GM18867 (cell line): ENCODE measurements around the gene SSR1.

Experiments used
- ATAC-seq: cut with Tn5 transposase; IDR thresholded peaks from one replicate; pipeline ENCODE4 v1.9.1; 2021; ENCODE audit warnings: mild to moderate bottlenecking, moderate library complexity; ENCODE audit not compliant: unreplicated experiment

Gene SSR1

DNA sequence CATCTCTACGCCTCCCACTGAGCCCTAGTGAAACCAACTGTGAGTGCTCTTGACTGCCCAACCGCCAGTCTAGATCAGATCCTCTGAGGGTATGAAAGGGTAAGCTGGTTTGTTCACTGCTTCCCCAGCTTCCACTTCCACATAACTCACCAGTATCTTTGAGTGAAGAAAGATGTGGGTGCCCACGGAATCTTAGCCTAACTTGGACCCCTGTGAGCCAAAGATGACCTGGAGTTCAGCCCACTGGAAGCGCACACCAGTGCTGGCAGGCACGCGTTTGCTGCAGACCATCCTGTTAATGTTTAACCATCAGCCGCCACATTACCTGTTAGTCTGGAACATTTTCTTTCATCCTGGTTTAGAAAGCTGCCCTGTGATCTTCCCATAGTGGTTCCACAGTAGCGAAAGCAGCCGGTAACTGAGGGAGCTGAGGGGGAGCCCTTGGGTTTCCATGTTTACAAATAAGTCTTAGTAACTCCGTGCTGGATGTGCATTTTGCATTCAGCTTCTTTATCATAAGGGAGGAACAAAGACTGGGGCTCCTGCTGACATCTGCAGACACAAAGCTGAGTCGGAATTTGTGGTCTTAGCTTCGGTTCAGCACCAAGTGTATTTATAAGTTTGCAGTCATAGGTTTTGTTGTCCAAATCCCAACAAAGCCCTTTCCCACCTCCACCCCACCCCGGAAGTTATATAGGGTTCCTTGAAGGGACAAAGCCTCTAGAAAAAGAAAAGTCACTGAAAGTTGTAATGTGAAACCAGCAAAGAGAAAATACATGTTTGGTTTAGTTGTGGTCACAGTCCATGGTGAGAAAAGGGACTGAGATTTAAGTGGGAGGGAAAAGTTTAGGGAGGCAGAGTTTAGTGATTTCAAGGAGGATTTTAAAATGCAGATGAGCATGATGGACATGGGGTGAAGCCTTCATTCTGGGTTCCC, 71.0 kb downstream of the SSR1 start:
- no peak for ATAC-seq

GRCh38 chr6:7241160-7241559, 71.8 kb downstream of the SSR1 start:
- ATAC-seq: no peak

DNA sequence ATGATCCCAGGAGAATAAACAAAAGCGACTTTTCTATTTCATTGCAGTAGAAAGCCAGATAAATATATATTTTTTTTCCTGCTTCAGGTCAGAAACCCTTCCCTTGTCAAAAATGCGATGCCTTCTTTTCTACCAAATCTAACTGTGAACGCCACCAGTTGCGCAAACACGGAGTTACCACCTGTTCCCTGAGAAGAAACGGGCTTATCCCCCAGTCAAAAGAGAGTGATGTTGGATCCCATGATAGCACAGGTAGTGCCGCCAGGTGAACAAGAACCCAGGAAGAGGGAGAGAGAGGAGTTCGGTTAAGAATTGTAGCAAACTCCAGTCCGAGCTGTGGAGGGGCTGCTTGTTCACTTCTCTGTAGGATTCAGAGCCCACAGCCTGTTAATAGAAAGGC, 72.6 kb downstream of the SSR1 start:
- no peak for ATAC-seq

- ATAC-seq: no peak
Measured at GRCh38 chr6:7239590-7239948, 73.4 kb downstream of the SSR1 start.

DNA sequence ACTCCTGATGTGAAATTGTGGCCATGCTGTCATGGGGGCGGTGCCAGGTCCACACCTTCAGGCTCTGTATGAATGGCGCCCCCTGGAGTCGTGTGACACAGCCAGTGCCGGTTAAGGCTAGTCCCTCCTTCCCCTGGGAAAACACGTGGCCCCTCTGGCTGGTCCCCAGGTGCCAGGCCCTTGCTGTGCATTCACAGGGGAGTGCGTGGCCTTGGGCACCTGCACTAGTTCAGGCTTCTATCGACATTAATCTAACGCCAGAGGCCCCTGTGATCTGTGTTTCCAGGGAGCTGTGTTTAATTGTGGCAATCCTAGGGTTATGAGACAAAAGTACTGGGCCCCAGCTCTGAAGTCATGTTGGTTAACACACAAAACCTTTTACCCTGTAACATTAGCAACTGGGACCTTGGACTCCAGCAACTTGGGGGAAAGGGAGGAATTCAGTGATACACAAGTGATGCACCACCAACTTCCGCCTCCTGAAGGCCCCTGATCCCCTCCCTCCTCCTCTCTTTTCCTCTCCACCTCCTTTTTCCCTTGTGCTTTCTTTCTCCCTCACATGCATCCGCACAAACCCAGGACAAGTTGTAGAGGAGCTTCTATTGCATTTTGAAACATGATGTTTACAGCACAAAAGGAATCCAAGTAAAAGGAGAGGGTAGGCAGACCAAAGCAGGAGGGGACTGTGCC, 74.0 kb downstream of the SSR1 start:
- ATAC-seq: peak; percentile 49

DNA sequence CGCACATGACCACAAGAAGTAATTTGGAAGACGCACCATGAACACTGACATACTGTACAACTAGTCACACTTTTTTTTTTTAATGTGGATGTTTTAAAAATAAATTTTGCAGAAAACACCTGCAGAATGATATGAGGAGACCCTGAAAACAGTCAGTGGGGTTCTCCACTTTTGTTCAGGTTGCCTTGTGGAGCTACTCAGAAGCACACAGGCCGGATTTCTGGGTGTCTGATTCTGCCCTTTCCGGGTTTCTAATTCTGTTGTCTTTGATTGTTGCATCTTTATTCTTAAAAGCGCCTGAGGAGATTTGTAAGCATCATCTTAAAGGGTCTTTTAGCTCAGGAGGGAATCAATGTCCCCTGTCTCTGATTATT, 74.5 kb downstream of the SSR1 start:
- ATAC-seq: no peak

- no peak for ATAC-seq
Measured at GRCh38 chr6:7237653-7238188, 75.3 kb downstream of the SSR1 start.

- peak; percentile 45 for ATAC-seq
Measured at GRCh38 chr6:7236306-7237209, 76.4 kb downstream of the SSR1 start.

DNA sequence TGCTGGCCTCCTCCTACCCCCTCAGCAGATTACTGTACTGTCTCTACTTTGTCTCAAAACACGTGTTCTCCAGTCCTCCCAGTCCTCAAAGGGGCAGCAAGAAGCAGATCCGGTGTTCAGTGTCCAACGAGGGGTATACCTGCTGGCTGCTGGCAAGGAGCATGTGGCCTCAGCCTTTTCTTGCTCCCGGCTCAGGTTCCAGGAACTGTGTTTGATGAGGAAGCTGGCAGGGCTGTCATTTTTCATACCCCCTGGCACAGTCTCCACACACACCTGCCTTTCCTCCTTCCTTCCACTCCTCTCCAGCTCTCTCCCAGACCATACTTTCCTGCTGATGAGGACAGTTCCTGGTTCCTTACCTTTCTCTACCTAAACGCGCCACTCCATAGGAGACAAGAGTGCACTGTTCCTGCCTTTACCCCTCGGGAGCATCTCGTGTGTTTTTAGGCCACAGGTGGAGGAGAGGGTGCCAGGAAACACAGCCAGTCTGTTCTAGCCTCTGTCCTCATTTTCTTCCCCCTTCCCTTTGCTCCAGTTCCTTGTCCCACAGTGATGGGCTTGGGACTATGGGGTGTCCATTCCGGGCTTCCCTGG, 77.2 kb downstream of the SSR1 start:
- ATAC-seq: no peak

DNA sequence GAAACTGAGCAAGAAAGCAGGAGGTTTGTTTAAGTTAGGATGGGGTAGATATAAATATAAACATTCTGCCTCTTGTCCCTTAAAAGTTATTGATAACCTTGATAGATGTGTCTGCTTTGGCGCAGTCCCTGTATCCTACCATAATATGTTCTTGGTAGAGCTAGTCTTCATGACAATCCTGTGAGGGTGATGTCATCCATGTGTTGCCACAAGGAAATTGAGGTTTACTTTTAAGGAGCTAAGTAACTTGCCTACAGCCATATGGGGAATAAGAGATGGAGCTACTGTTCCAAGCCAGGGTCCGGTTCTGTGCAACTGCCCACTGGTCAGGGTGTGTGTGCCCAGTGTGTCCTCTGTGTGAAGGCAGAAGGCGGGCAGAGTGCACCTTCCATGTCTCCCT, 78.5 kb downstream of the SSR1 start:
- no peak for ATAC-seq

DNA sequence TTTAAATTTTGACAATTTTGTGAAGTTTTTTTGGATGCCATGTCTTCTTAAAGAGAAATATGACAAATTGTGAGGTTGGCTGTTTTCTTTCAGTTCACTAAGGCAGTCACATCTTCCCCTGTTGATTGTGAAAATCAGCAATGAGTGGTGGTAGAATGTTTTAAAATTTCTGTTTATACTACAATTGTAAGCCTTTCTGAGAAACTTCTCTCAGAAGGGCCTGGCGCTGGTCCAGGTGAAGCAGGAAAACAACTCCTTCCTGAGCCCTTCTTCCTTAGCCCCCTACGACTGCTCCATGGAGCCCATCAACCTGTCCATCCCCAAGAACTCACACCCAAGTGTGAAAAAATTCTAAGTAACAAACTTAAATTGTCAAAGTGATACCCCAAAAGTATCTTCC, 80.6 kb downstream of the SSR1 start:
- ATAC-seq: no peak

- no peak for ATAC-seq
Measured at GRCh38 chr6:7230956-7231713, 81.9 kb downstream of the SSR1 start.

DNA sequence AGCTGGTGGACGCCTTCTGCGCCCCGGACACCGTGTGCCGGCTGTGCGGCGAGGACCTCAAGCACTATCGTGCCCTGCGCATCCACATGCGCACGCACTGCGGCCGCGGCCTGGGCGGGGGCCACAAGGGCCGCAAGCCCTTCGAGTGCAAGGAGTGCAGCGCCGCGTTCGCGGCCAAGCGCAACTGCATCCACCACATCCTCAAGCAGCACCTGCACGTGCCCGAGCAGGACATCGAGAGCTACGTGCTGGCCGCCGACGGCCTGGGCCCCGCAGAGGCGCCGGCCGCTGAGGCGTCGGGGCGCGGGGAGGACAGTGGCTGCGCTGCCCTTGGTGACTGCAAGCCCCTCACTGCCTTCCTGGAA, 82.7 kb downstream of the SSR1 start:
- ATAC-seq: no peak

DNA sequence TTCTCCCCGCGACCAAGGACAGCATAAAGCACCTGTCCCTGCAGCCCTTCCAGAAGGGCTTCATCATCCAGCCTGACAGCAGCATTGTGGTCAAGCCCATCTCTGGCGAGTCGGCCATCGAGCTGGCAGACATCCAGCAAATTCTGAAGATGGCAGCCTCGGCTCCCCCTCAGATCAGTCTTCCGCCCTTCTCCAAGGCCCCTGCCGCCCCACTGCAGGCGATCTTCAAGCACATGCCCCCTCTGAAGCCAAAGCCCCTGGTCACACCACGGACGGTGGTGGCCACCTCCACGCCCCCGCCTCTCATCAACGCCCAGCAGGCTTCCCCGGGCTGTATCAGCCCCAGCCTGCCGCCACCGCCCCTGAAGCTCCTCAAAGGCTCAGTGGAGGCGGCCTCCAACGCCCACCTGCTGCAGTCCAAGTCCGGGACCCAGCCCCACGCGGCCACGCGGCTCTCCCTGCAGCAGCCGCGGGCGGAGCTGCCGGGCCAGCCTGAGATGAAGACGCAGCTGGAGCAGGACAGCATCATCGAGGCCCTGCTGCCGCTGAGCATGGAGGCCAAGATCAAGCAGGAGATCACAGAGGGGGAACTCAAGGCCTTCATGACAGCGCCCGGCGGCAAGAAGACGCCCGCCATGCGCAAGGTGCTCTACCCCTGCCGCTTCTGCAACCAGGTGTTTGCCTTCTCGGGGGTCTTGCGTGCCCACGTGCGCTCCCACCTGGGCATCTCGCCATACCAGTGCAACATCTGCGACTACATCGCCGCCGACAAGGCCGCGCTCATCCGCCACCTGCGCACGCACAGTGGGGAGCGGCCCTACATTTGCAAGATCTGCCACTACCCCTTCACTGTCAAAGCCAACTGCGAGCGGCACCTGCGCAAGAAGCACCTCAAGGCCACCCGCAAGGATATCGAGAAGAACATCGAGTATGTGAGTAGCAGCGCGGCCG, 83.3 kb downstream of the SSR1 start:
- ATAC-seq: no peak

- no peak for ATAC-seq
Measured at GRCh38 chr6:7228662-7229375, 84.2 kb downstream of the SSR1 start.

DNA sequence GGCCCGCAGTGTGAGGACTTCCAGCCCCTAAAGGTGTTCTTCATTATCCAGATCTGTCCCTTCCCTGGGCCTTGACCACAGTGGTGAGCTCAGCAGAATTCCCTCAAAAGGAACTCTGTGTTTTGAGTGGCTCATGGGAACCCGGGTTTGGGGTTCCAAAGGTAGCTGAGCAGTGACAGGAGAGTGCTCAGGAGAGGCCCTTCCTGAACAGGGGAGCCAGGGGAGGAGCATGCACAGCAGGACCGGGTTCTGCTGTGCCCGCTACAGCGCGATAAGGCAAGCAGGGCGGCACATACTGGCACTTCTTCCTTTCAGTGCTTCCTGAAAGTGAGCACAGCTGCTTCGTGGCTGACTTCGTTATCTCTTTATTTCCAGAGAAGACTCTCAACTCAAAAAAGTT, 88.3 kb downstream of the SSR1 start:
- ATAC-seq: no peak

DNA sequence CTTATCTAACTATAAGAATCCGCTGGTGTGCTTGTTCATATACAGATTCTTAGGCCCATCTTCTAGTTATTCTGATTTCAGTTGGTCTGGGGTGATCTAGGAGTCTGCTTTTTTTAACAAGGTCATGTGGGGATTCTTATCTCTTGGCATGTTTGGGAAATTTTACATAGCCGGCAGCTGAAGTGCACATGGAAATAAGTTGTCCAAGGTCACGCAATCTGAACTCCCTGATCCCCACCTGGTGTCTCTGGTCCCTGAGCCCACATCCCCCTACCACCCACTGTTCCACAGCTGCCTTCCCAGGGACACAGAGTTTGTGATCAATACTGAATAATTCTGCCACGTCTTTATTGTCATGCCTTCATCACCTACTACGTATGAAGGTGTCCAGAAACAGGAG, 90.8 kb downstream of the SSR1 start:
- no peak for ATAC-seq

DNA sequence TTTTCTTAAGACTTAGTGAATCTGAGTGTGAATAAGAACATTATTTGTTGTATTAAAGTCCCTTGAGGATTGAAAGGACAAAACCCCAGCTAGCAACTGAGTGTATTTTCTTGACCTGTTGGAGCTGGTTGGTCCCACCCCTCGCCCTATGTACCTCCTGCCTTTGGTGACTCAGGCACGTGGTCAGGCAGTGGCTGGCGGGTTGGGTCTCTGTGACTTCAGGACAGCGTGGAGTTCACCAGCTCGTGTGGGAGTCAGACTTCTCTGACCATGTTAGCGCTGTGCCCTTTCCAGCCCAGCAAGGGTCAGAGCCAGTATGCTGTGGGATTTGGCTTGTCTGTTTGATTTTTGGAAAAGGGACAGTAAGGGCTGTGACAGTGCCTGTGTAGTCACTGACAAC, 93.7 kb downstream of the SSR1 start:
- no peak for ATAC-seq
